Astrocyte of the spinal cord (primary cell): ENCODE results near the gene ZFP92.

Experiments
- DNase-seq: peaks from one replicate; pipeline ENCODE4 v3.0.0; 2011; ENCODE audit warnings: low read depth, low spot score
- H3K4me3 ChIP-seq: 2 replicates; pipeline ENCODE4 v1.5.1; 2011; ENCODE audit warnings: low read depth, mild to moderate bottlenecking, low read length, moderate library complexity
- in situ Hi-C: cut with HindIII; loops from 2 replicates; pipeline ENCODE4 v1.10.0; 2017; ENCODE audit warnings: low sequenced_read_pairs
- TF ChIP-seq, protein P1 (sequence below): IDR thresholded peaks from 2 replicates; pipeline ENCODE4 v1.5.1; 2012; ENCODE audit warnings: low read depth, mild to moderate bottlenecking, low read length, inconsistent platforms

The ZFP92 gene

DNA sequence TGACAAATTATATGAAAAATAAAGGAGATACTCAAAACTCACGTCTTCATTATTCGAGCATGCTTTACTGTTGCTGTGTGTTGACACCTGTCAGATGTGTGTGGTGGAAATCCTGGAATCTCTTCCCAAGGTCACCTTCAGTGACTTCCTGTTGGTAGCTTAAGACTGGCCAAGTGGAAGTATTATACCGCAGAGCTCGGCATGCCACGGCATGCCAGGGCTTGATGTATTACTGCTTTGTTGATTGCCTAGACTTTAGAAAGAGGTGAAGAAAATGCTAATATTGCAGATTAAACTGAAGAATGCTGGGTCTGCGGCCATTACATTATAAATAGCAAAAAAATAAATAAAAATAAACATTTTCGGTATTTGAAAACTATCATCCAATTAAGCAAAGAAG, 30.0 kb downstream of the ZFP92 start:
- in situ Hi-C loops: no loop called here
- TF ChIP-seq, protein P1, sequence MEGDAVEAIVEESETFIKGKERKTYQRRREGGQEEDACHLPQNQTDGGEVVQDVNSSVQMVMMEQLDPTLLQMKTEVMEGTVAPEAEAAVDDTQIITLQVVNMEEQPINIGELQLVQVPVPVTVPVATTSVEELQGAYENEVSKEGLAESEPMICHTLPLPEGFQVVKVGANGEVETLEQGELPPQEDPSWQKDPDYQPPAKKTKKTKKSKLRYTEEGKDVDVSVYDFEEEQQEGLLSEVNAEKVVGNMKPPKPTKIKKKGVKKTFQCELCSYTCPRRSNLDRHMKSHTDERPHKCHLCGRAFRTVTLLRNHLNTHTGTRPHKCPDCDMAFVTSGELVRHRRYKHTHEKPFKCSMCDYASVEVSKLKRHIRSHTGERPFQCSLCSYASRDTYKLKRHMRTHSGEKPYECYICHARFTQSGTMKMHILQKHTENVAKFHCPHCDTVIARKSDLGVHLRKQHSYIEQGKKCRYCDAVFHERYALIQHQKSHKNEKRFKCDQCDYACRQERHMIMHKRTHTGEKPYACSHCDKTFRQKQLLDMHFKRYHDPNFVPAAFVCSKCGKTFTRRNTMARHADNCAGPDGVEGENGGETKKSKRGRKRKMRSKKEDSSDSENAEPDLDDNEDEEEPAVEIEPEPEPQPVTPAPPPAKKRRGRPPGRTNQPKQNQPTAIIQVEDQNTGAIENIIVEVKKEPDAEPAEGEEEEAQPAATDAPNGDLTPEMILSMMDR: no peak
- no peak for DNase-seq
- no peak overlapping the region for H3K4me3 ChIP-seq

DNA sequence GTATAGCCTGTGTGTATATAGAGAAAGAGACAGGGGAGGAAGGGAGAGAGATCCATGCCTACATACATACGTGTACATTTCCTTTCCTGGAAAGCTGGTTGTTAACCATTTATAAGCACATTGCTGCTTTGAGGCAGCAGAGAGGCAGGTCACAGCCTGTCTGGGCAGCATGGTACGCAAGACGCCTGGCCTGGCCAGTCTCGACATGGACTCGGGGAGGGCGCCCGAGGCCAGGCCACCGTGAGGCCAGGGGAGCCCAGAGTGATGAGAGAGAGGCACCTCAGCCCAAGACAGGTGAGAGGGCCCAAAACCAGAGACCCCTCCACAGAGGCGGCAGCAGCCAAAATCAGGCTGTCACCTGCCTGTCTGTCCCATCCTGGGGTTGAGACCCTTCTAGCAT, 30.7 kb downstream of the ZFP92 start:
- no peak overlapping the region for H3K4me3 ChIP-seq
- TF ChIP-seq, protein P1: no peak
- DNase-seq: no peak
- in situ Hi-C loops: no loop called here

DNA sequence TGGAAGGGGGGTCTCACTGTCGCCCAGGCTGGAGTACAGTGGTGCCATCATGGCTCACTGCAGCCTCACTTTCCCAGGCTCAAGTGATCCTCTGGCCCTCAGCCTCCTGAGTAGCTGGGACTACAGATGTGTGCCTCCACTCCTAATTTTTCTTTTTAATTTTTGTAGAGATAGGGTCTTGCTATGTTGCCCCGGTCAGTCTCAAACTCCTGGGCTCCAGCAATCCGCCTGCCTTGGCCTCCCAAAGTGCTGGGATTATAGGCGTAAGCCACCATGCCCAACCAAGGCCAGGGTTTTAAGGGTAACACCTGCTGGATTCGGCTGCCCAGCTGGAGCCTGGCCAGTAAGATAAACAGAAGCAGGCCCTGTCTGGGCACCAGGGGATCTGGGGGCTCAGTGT, 31.2 kb downstream of the ZFP92 start:
- H3K4me3 ChIP-seq: no peak overlapping the region
- in situ Hi-C loops: no loop called here
- TF ChIP-seq, protein P1: no peak
- no peak for DNase-seq

DNA sequence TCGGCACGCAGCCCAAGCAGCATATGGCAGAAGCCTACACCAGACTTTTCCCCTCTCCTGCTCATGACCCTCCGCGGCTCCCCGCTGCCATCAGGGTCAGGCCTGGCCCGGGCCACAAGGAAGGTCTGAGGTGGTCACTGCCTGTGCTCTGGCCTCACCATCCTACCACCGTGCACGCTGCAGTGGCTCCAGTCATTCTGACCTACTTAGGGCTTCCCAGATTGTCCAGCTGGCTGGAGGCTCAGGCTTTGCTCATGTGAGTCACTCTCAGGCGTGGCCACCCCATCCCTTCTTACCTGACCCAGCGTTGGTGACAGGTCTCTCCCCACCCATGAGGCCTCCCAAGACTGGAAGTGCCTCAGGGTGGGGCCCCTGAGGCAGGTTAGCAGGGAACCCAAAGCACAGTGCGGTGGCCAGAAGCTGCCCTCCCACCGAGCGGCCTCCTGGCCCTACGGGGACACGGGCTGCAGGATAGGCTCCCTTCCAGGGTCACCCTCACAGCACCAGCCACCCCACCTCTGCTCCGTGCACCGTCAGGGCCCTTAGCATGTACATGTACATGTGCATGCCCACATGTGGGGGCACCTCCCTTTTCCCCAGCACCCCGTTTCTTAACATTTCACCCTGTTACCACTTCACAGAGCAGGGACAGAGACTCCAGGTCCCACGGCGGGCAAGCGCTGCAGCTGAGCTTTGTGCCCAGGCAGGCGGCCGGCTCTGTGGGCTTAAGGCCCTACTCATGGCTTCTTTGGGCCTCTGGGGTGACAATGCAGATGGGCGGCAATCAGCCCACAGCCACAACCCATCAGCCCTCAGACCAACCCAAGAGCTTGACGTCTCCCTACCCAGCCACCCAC, 32.4 kb downstream of the ZFP92 start:
- TF ChIP-seq, protein P1: no peak
- H3K4me3 ChIP-seq: no peak overlapping the region
- in situ Hi-C loops: no loop called here
- no peak for DNase-seq

DNA sequence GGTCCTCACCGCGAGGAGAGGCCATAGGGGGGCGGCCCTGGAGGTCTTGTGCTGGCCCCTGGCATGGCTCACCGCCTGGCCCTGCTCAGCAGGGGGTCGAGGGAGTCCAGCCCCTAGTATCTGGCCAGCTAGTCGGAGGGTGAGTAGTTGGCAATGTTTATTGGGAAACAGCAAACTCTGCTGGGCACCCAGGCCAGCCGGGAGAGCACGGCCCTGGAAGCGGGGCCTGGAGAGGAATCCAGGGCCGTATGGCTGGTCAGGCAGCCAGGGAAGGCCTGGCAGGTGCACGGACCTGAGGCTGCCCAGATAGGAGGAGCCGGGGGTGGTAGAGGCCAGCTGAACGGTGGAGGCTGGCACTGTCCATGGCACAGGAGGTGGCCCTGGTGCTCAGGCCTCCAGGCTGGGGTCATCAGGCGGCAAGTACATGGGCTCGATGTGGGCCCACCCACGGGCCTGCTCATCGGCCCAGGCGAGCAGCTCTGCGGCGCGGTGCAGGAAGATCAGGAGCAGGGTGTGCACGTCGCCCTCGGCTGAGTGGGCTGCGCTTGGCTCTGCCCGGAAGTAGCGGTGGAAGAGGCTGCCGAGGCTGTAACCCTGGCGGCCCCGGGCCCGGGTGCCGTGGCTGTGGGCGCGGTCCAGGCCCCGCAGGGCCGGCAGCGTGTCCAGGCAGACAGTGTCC, 33.2 kb downstream of the ZFP92 start:
- in situ Hi-C loops: no loop called here
- no peak for DNase-seq
- TF ChIP-seq, protein P1: no peak
- H3K4me3 ChIP-seq: no peak overlapping the region

DNA sequence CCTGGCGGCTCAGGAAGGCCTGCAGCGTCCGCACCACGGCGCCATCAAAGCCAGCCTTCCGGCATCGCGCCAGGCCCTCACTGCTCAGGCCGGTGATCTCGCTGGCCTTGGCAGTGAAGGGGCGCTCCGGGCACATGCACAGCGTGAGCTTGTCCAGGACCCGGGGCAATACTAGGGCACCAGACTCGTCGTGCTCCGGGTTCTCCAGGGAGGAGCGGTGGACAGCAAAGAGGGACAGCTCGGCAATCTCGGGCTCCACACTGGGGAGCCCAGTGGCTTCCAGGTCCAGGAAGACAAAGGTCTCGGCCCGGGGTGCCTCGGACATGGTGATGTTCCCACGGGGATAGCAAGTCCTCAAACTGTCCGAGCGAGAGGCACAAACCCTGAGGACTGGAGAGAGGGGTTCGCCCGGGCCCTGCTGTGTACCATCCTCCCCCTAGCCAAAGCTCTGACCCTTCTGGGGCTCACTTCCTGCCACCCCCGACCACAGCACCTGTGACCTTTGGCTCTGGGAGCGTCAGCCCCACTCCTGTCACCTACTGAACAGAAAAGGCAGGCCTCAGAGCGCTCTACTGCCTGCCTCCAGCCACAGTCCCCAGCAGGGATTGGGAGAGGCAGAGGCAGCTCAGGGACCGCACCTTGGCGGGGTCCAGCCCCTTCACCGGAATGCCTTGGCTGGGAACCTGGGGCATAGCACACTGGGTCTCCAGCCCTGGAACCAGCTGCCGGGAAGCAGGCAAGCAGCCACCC, 34.0 kb downstream of the ZFP92 start:
- no peak for DNase-seq
- TF ChIP-seq, protein P1: no peak
- no peak overlapping the region for H3K4me3 ChIP-seq
- in situ Hi-C loops: no loop called here
